Esophagus (tissue), 2 donors: ENCODE results near the gene TSFM. TPM values are rescaled to one million over a fixed set of nuclear protein-coding genes. Genes with fewer than 3 reads are reported as not detected.

Experiments
- H3K27ac ChIP-seq, 2 donors: one replicate each; pipeline ENCODE4 v1.5.1; 2013; ENCODE audit warnings: low read depth in 2 of 2, mild to moderate bottlenecking in 2 of 2, inconsistent platforms in 1 of 2, low read length in 1 of 2, moderate library complexity in 1 of 2
- H3K27me3 ChIP-seq, 2 donors: one replicate each; pipeline ENCODE4 v1.6.1; 2013; ENCODE audit warnings: low read length in 2 of 2, control low read depth in 1 of 2, mild to moderate bottlenecking in 1 of 2; ENCODE audit not compliant: insufficient read depth in 2 of 2, control insufficient read depth in 1 of 2
- H3K36me3 ChIP-seq, 2 donors: one replicate each; pipeline ENCODE4 v1.6.1; 2013; ENCODE audit warnings: low read length in 1 of 2; ENCODE audit not compliant: control insufficient read depth in 2 of 2, insufficient read depth in 2 of 2
- H3K4me1 ChIP-seq, 2 donors: one replicate each; pipeline ENCODE4 v1.6.1; 2013; ENCODE audit warnings: low read length in 1 of 2; ENCODE audit not compliant: control insufficient read depth in 2 of 2, insufficient read depth in 2 of 2
- H3K4me3 ChIP-seq, 2 donors: one replicate each; pipeline ENCODE4 v1.5.1; 2013; ENCODE audit warnings: low read length in 2 of 2, mild to moderate bottlenecking in 2 of 2, low read depth in 1 of 2, moderate library complexity in 1 of 2
- H3K9me3 ChIP-seq, 2 donors: one replicate each; pipeline ENCODE4 v1.6.1; 2013; ENCODE audit warnings: mild to moderate bottlenecking in 2 of 2, low read depth in 1 of 2, low read length in 1 of 2, moderate library complexity in 1 of 2; ENCODE audit not compliant: control insufficient read depth in 2 of 2, insufficient read depth in 1 of 2
- WGBS, 2 donors: extraction: QIAGEN DNeasy Blood & Tissue Kit; methylation state at CpG; one replicate each; pipeline ENCODE4 v1.1.7; 2013; 5-methylcytosine and 5-hydroxymethylcytosine counted together
- polyA plus RNA-seq, 2 donors: library from polyadenylated mRNA; stranded (reverse); fragments of 200-250 nt; gene quantifications; one replicate each; pipeline ENCODE4 v1.2.3, GENCODE V29; 2013
- donor health status: healthy with polysubstance abuse.
- donor health status: Bipolar disorder and iron deficiency.

TSFM gene
- polyA plus RNA-seq, 2 donors = 20.5 to 30.4 TPM

DNA sequence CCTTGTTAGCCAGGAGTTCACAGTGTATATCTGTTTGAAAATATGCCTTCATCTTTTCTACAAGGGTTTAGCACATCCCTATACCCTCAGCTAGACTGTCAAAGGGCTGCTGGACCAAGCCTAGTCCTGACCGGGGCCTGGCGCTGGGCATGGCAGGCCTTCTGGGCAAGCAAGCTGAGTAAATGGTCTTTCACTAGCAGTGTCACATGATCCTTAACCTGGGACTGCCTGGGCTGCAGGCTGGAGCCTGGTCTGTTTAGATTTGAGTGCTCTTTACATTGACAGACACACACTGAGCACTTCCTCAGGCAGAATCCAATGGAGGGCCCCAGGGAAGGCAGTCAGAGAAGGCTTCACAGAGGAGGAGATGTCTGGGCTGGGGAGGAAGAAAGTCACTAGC is 42.9 kb downstream of the TSFM start:
- Histone ChIP-seq H3K27ac (no peak overlapping the region), H3K4me1 (peaks cover 2 to 5% of the 10 kb centered on the region in 2 donors)
- WGBS, 2 donors = 90 to 95% methylated on average over 2 of the region's 2 CpGs

DNA sequence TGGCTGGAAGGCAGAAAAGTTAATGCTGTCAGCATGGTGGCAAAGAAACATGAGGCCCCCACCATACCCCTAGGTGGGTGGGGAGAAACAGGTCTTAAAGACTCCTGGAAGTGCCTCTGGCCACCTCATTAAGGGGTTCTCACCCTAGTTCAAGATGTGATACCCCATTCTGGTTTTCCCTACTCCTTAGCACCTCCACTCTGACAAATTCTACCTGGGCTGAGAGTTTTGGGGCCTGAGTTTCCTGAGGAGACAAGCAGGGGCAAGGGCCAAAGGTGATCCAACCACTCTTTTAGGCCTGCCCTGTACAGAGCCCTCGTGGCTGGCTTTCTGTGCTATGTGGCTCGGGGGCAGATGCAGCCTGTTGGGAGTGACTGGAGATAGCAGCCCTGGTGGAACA is 43.8 kb downstream of the TSFM start:
- peaks cover 2 to 5% of the 10 kb centered on the region in 2 donors for H3K4me1 ChIP-seq
- peaks cover 46 to 59% of the 10 kb centered on the region in 2 donors for H3K36me3 ChIP-seq

More for the DNA sequence above, 42.9 kb downstream of the TSFM start:
- H3K4me3 ChIP-seq = no peak overlapping the region
- peaks cover 46 to 62% of the 10 kb centered on the region in 2 donors for H3K36me3 ChIP-seq
- no peaks in the 10 kb centered on the region for H3K9me3 ChIP-seq
- H3K27me3 ChIP-seq = no peaks in the 10 kb centered on the region

DNA sequence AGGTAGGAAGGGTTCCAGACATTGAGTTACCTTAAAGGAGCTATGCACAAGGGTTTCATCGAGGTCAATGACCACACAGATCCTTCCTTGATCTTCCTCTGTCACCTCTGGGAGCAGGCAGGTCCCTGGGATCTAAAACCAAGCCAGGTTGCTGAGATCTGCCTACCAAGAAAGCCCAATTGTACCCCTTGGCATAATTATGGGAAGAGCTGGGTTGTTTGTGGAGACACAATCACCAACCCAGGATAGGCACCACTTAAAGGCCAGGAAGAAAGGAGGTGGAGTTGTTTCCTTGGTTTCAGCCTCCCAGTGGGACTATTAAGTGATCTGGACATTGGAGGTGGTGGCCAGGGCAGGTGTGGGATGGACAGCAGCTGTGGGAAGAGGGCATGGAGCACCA is 44.4 kb downstream of the TSFM start:
- H3K27me3 ChIP-seq = no peaks in the 10 kb centered on the region
- 79 to 83% methylated on average over 1 of the region's 1 CpG for WGBS, 2 donors
- peak overlapping the region in 1 of 2 donors; percentile 3 for H3K27ac ChIP-seq
- H3K9me3 ChIP-seq = no peaks in the 10 kb centered on the region
- H3K36me3 ChIP-seq = peaks cover 46 to 58% of the 10 kb centered on the region in 2 donors
- peaks cover 2 to 5% of the 10 kb centered on the region in 2 donors for H3K4me1 ChIP-seq
- no peak overlapping the region for H3K4me3 ChIP-seq

More for the DNA sequence above, 43.8 kb downstream of the TSFM start:
- no peak overlapping the region for H3K27ac ChIP-seq
- 74 to 79% methylated on average over 2 of the region's 2 CpGs for WGBS, 2 donors
- no peak overlapping the region for H3K4me3 ChIP-seq
- no peaks in the 10 kb centered on the region for H3K9me3 ChIP-seq
- no peaks in the 10 kb centered on the region for H3K27me3 ChIP-seq

DNA sequence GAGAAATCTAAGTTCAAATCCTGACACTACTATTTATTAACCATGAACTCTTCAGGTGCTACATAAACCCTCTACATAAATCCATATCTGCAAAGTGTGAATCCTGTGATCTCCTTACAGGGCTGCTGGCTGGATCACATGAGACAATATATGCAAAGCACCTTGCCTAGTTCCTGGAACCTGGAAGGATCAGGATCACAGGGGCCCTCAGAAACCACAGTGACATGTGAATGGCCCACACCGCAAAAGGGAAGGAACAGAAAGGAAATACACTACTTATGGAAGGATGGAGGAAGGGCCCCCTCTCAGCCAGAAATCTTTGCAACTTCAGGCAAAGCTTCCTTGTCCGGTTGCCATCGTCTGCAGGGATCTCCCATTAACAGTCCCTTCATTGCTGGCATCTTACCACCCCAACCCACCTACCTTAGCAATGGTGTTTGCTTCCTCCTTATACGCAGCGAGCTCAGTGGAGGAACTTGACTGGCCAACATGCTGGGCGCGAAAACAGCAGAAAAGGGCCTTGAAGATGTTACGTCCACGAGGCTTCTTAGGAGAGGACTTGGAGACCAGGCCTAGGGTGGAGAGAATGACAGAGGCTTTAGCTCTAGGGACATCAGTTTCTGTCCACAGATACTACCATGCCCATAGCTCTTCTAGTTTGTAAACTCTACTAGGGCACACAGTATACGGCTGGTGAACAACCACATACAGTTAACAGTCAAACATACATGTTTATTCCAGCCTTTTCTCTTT is 46.6 kb downstream of the TSFM start:
- Histone ChIP-seq H3K27ac (no peak overlapping the region), H3K27me3 (no peaks in the 10 kb centered on the region), H3K9me3 (no peaks in the 10 kb centered on the region), H3K36me3 (peaks cover 31 to 38% of the 10 kb centered on the region in 2 donors), H3K4me1 (peaks cover 4 to 11% of the 10 kb centered on the region in 2 donors), H3K4me3 (no peak overlapping the region)
- WGBS, 2 donors = 67 to 72% methylated on average over 10 of the region's 10 CpGs

DNA sequence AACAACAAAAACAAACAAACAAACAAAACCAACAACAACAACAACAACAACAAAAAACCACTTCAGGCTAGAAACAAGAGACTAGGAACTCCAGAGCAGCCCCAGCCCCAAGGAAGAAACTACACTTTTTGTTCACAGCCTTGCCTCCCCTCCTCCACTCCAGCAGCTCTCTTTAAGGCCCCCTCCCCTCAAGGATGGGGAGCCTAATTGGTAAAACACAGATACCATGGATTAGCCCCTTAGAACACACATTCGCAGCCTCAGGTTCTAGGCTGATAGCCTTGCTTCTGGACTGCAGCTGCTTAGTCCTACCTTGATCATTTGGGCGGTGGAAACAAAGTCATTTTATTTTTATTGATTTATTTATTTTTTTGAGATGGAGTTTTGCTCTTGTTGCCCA is 47.8 kb downstream of the TSFM start:
- peaks cover 21 to 29% of the 10 kb centered on the region in 2 donors for H3K36me3 ChIP-seq
- H3K9me3 ChIP-seq = no peaks in the 10 kb centered on the region
- no peak overlapping the region for H3K4me3 ChIP-seq
- WGBS, 2 donors = 85 to 86% methylated on average over 2 of the region's 2 CpGs
- peaks cover 7 to 18% of the 10 kb centered on the region in 2 donors for H3K4me1 ChIP-seq
- no peak overlapping the region for H3K27ac ChIP-seq
- H3K27me3 ChIP-seq = no peaks in the 10 kb centered on the region

DNA sequence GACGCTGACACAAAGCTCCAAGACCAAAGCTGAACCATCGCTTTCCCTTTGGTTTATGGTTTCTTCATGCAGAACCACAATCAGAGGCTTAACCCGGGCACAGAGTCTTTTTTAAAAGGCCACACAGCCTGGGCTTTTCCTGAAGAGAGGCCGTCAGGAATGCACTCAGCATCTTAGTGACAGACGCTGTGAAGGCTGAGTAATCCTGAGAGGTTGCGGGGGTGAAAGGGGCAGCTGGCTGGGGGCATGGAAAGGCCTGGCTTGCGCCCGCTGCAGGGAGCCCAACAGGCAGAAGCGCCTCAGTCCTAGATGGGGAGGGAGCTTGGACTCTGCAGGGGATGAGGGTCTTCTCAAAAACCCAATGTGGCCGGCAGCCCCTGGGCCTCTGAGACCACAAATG is 50.4 kb downstream of the TSFM start:
- WGBS, 2 donors = 43 to 46% methylated on average over 10 of the region's 10 CpGs
- H3K4me1 ChIP-seq = peaks cover 13 to 26% of the 10 kb centered on the region in 2 donors
- H3K4me3 ChIP-seq = no peak overlapping the region
- H3K9me3 ChIP-seq = no peaks in the 10 kb centered on the region
- no peak overlapping the region for H3K27ac ChIP-seq
- H3K27me3 ChIP-seq = no peaks in the 10 kb centered on the region
- H3K36me3 ChIP-seq = peaks cover 3 to 6% of the 10 kb centered on the region in 2 donors

DNA sequence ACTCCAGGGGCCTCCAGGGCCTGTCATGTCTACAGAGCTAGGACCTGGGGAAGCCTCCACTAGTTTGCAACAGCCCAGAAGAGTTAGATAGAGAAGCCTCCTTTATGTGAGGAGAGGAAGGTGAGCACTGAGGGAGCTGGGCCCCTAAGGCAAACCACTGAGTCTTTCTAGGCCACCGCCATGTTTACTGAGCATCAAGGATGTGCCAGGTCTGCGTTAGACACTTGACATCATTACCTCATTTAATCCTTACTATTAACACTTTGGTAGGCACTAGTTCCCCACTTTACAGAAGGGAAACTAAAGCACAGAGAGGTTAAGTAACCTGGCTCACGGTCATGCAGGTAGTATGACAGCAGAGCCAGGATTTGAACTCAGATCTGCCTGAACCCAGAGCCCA is 51.1 kb downstream of the TSFM start:
- Histone ChIP-seq H3K27me3 (no peaks in the 10 kb centered on the region), H3K9me3 (no peaks in the 10 kb centered on the region), H3K4me3 (no peak overlapping the region), H3K27ac (no peak overlapping the region), H3K4me1 (peaks cover 16 to 32% of the 10 kb centered on the region in 2 donors), H3K36me3 (peaks cover 3 to 5% of the 10 kb centered on the region in 2 donors)
- WGBS, 2 donors = 52 to 63% methylated on average over 3 of the region's 3 CpGs

DNA sequence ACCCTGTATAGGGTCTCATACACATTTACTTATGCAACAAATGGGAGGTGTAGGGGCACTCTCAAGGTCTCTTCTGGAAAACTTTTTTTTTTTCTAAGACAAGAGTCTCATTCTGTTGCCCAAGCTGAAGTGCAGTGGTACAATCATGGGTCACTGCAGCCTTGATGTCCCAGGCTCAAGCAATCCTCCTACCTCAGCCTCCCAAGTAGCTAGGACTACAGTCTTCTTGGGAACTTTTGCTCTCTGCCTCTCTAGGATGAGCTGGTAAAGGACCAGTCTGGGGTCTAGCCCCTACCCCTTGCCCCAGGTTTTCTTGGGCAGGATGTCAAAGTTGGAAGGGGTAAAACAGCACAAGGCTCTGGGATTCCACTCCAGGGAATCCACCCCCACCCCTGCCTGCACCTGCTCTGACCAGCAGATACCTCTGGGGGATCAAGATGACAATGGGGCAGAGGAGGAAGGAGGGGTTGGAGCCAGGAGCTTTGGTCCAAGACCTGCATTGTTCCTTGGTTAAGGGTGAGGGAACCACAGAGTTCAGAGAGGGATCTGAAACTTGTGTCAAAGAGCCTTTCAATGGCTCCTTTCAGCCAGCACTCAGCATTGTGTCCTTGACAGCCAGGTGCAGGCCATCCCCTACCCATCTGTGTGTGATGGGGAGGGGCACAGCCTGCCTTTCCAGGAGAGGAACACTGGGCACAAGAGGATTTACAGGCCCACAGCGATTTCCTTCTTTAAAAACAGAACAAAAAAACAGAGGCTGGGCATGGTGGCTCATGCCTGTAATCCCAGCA is 51.7 kb downstream of the TSFM start:
- Histone ChIP-seq H3K4me1 (peaks cover 16 to 37% of the 10 kb centered on the region in 2 donors), H3K4me3 (no peak overlapping the region), H3K36me3 (peaks cover 0 to 2% of the 10 kb centered on the region in 2 donors), H3K9me3 (no peaks in the 10 kb centered on the region), H3K27me3 (no peaks in the 10 kb centered on the region), H3K27ac (peak overlapping the region in 1 of 2 donors; percentile 53)
- WGBS, 2 donors = 0 to 19% methylated on average over 1 of the region's 1 CpG

DNA sequence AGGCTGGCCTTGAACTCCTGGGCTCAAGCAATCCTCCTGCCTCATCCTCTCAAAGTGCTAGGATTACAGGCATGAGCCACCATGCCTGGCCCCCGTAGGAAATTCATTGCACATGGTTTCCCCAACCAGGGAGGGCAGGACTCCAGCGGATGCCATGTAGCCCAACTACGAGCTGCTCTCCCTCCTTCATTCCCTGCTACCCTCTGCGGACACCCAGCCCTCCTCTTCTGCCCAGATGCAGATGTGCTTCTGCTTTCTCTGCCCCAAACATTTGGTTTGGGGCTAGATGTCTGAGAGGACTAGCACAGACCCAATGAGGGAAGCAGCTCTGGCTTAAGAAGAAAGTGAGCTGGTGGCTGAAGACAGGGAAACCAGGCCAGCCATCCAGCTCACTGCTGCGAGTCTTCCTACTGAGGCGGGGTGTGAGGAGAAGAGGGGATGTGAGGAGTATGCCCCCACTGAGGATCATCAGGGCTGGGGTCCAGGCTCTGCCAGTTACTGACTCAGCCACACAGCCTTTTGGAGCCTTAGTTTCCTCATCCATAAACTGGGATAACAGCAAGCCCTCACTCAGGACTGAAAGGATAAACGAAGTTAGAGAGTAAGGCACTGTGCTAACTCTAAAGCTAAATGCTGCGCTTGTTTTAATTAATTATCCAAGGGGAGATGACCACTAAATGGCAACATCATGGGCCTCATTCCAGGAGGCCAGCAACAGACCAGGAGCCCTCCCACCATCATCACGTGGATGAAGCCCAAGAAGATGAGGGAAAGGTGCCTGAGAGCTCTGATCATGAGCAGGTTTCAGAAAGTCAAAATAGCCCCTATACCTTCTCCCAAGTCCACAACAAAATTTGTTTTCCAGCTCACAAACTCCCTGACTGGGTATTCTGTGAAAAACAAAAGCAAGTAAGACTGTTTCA is 53.0 kb downstream of the TSFM start:
- no peaks in the 10 kb centered on the region for H3K9me3 ChIP-seq
- H3K27me3 ChIP-seq = no peaks in the 10 kb centered on the region
- peak overlapping the region in 1 of 2 donors; percentile 1 for H3K4me3 ChIP-seq
- WGBS, 2 donors = 44 to 52% methylated on average over 9 of the region's 9 CpGs
- H3K4me1 ChIP-seq = peaks cover 16 to 39% of the 10 kb centered on the region in 2 donors
- H3K36me3 ChIP-seq = no peaks in the 10 kb centered on the region
- peak overlapping the region; percentile 5 to 68 for H3K27ac ChIP-seq
